ENCODE results near the gene DAZAP1. TPM values are rescaled to one million over a fixed set of nuclear protein-coding genes. Genes with fewer than 3 reads are reported as not detected.

The DAZAP1 gene
- polyA plus RNA-seq (2012; ENCODE audit: insufficient read length, low read depth) = 189 TPM

DNA sequence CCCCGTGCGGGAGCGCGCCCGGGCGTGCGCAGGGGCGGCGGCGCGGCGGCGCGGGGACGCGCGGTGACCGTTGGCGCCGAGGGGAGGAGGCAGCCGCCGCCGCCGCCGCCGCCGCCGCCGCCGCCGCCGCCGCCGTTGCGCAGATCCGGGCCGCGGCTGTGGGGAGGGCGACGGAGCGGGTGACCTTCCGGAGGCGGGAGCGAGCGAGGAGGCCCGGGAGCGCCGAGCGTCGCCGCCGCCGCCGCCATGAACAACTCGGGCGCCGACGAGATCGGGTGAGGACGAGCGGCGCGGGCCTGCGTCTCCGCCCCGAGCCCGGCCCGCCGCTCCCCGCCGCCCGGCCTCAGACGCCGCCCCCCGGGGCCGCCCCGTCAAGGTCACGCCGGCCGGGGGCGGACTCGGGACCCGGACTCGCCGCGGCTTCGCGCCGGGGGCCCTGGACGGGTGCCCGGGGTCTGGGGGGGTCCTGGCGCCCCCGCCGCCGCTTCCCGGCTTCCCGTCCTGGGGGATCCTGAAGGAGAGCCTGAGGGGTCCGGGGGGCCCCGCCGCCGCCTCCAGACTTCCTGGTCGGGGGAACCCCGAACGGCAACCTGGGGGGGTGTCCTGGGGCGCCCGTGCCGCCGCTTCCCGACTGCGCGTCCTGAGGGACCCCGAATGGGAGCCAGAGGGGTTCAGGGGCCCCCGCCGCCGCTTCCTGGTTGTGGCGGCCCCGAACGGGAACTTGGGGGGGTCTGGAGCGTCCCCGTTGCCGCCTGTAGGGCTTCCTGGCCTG lies at the start of gene DAZAP1:
DAZAP1 (plus strand) TSS at position 59 of the 772 bp plus-strand sequence; CDS start at position 247, 188 bp downstream.
- TF ChIP-seq SIN3A (IDR thresholded peaks at IDR 0.05; ENCODE audit: borderline replicate concordance, insufficient read depth, low read length) (no peak), POLR2AphosphoS5 (IDR thresholded peaks at IDR 0.05; ENCODE audit: low read depth, low read length) (no peak), FOXP2 (optimal IDR thresholded peaks at IDR 0.05; ENCODE audit: borderline replicate concordance, extremely low read depth, extremely low read length, insufficient read depth) (no peak), TAF1 (IDR thresholded peaks at IDR 0.05; ENCODE audit: borderline replicate concordance, insufficient read depth, low read length) (no peak; the same call in 1 of the 2 replicates)
- TF ChIP-seq, protein P1, sequence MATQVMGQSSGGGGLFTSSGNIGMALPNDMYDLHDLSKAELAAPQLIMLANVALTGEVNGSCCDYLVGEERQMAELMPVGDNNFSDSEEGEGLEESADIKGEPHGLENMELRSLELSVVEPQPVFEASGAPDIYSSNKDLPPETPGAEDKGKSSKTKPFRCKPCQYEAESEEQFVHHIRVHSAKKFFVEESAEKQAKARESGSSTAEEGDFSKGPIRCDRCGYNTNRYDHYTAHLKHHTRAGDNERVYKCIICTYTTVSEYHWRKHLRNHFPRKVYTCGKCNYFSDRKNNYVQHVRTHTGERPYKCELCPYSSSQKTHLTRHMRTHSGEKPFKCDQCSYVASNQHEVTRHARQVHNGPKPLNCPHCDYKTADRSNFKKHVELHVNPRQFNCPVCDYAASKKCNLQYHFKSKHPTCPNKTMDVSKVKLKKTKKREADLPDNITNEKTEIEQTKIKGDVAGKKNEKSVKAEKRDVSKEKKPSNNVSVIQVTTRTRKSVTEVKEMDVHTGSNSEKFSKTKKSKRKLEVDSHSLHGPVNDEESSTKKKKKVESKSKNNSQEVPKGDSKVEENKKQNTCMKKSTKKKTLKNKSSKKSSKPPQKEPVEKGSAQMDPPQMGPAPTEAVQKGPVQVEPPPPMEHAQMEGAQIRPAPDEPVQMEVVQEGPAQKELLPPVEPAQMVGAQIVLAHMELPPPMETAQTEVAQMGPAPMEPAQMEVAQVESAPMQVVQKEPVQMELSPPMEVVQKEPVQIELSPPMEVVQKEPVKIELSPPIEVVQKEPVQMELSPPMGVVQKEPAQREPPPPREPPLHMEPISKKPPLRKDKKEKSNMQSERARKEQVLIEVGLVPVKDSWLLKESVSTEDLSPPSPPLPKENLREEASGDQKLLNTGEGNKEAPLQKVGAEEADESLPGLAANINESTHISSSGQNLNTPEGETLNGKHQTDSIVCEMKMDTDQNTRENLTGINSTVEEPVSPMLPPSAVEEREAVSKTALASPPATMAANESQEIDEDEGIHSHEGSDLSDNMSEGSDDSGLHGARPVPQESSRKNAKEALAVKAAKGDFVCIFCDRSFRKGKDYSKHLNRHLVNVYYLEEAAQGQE (IDR thresholded peaks at IDR 0.05; ENCODE audit: insufficient read depth in 1 of 2, low read depth in 2 of 2, low read length in 2 of 2) = no peak

DNA sequence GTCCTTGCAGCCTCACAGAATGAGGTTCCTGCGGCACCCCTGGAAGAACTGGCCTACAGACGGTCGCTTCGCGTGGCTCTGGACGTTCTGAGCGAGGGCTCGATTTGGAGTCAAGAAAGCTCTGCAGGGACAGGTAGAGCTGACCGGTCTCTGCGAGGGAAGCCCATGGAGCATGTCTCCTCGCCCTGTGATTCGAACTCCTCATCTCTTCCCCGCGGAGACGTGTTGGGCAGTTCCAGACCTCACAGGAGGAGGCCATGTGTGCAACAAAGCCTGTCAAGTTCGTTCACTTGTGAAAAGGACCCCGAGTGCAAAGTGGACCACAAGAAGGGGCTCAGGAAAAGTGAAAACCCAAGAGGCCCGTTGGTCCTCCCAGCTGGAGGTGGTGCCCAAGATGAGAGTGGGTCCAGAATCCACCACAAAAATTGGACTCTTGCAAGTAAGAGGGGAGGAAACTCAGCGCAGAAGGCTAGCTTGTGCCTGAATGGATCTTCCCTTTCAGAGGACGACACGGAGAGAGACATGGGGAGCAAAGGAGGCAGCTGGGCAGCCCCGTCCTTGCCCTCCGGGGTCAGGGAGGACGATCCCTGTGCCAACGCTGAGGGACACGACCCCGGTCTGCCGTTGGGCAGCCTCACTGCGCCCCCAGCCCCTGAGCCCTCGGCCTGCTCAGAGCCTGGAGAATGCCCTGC lies 47.1 kb upstream of the DAZAP1 start:
- TF ChIP-seq TAF1 (IDR thresholded peaks at IDR 0.05; ENCODE audit: borderline replicate concordance, insufficient read depth, low read length) (no peak), FOXP2 (optimal IDR thresholded peaks at IDR 0.05; ENCODE audit: borderline replicate concordance, extremely low read depth, extremely low read length, insufficient read depth) (no peak), POLR2AphosphoS5 (IDR thresholded peaks at IDR 0.05; ENCODE audit: low read depth, low read length) (no peak), SIN3A (IDR thresholded peaks at IDR 0.05; ENCODE audit: borderline replicate concordance, insufficient read depth, low read length) (no peak)
- TF ChIP-seq, protein P1 (IDR thresholded peaks at IDR 0.05; ENCODE audit: insufficient read depth in 1 of 2, low read depth in 2 of 2, low read length in 2 of 2) = no peak

DNA sequence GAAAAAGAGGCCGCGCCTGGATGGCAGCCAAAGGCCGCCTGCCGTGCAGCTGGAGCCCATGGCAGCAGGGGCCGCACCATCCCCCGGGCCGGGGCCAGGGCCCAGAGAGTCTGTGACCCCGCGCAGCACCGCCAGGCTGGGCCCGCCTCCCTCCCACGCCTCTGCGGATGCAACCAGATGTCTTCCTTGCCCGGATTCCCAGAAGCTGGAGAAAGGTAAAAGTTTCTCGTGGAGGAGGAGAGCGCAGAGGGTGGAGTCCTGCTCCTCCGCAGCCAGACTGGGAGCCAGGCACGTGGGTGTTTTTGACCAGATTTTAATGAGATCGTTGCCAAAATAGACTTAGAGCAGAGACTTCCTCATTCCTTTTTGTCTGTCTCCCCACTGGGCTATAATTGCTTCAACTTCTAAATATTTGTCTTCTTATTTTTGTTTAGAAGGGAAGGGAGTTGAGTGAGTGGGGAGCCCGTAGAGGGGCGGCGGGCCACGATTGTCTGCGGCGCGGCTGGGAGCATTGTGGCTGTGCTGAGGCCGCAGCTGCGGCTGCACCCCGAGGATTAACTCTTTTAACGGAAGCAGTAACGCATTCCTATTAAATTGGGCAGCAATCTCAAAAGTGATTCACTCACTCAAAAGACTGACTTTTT lies 46.4 kb upstream of the DAZAP1 start:
- peak; percentile 28; the same call in 1 of the 2 replicates for TF ChIP-seq SIN3A (IDR thresholded peaks at IDR 0.05; ENCODE audit: borderline replicate concordance, insufficient read depth, low read length)
- no peak for TF ChIP-seq POLR2AphosphoS5 (IDR thresholded peaks at IDR 0.05; ENCODE audit: low read depth, low read length)
- TF ChIP-seq, protein P1 (IDR thresholded peaks at IDR 0.05; ENCODE audit: insufficient read depth in 1 of 2, low read depth in 2 of 2, low read length in 2 of 2) = no peak
- peak; percentile 80 for TF ChIP-seq FOXP2 (optimal IDR thresholded peaks at IDR 0.05; ENCODE audit: borderline replicate concordance, extremely low read depth, extremely low read length, insufficient read depth)
- no peak for TF ChIP-seq TAF1 (IDR thresholded peaks at IDR 0.05; ENCODE audit: borderline replicate concordance, insufficient read depth, low read length)

DNA sequence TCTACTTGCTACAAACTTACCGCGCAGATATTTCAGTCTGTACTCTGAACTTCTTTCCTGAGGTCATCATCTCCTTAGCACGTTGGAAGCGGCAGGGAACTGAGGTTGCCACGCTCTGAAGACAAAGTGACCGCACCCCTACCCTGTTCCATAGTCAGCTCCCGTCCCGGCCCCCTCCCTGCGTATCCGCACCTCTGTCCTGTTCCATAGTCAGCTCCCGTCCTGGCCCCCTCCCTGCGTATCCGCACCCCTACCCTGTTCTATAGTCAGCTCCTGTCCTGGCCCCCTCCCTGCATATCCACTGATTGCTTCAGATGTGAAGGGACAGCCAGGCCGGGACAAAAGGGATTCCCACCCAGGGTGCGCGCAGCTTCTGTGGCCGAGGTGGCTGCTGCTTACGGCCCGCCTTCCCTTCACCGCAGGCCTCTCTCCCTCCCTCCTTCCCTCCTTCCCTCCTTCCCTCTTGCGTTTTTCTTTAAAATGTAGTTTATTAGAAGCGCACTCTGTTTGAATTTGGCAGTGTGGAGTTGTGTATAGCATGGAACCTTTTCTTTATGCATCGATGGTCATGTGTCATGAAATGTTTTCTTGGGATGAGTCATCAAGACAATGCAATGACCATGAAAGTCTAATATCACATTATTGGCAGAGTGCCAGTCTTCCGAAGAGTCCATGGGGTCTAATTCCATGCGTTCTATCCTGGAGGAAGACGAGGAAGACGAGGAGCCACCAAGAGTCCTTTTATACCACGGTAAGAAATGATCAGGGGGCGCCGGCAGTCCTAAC lies 45.6 kb upstream of the DAZAP1 start:
- TF ChIP-seq TAF1 (IDR thresholded peaks at IDR 0.05; ENCODE audit: borderline replicate concordance, insufficient read depth, low read length) = no peak
- TF ChIP-seq POLR2AphosphoS5 (IDR thresholded peaks at IDR 0.05; ENCODE audit: low read depth, low read length) = no peak
- TF ChIP-seq SIN3A (IDR thresholded peaks at IDR 0.05; ENCODE audit: borderline replicate concordance, insufficient read depth, low read length) = no peak
- TF ChIP-seq, protein P1 (IDR thresholded peaks at IDR 0.05; ENCODE audit: insufficient read depth in 1 of 2, low read depth in 2 of 2, low read length in 2 of 2) = no peak
- no peak for TF ChIP-seq FOXP2 (optimal IDR thresholded peaks at IDR 0.05; ENCODE audit: borderline replicate concordance, extremely low read depth, extremely low read length, insufficient read depth)
